Measurements from ENCODE around the gene AKAP6. TPM values are rescaled to one million over a fixed set of nuclear protein-coding genes. Genes with fewer than 3 reads are reported as not detected.

The AKAP6 gene
- total RNA-seq, 1 experiment from 2014 or later, result 2.3 TPM

DNA sequence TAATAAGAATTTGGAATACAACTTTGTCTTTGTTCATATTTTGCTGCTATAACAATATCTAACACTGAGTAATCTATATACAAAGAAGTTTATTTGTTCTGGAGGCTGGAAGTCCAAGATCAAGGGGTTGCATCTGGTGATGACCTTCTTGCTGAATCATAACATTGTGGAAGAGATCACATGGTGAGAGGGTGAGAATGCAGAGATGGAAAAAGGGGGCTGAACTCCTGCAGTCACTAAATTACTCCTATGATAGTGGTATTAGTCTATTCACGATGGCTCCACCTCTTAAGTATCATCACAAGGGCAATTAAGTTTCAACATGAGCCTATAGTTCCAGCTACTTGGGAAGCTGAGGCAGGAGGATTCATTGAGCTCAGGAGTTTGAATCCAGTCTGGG lies 4.5 kb upstream of the AKAP6 start:
- no peak overlapping the region for H3K4me2 ChIP-seq (ENCODE audit: low read depth, low read length, poor library complexity, severe bottlenecking)
- H2AFZ ChIP-seq (ENCODE audit: low read length), result no peak overlapping the region
- H3K27ac ChIP-seq (ENCODE audit: low read length), result no peak overlapping the region
- H3K79me2 ChIP-seq (ENCODE audit: low read length), result no peaks in the 10 kb centered on the region
- H4K20me1 ChIP-seq (ENCODE audit: insufficient read depth, low read depth, low read length), result no peaks in the 10 kb centered on the region
- no peaks in the 10 kb centered on the region for H3K9me3 ChIP-seq (ENCODE audit: low read length)
- H3K4me1 ChIP-seq (ENCODE audit: low read length), result no peaks in the 10 kb centered on the region
- H3K36me3 ChIP-seq (ENCODE audit: insufficient read depth, low read length), result no peaks in the 10 kb centered on the region
- H3K9me2 ChIP-seq (replicated peaks; ENCODE audit: insufficient read depth, low read length), result no peaks in the 10 kb centered on the region
- H3K9ac ChIP-seq (ENCODE audit: low read length), result no peak overlapping the region
- H3K27me3 ChIP-seq (ENCODE audit: low read length), result no peaks in the 10 kb centered on the region
- no peak overlapping the region for H3K4me3 ChIP-seq (ENCODE audit: low read length)
- no peak for DNase-seq

DNA sequence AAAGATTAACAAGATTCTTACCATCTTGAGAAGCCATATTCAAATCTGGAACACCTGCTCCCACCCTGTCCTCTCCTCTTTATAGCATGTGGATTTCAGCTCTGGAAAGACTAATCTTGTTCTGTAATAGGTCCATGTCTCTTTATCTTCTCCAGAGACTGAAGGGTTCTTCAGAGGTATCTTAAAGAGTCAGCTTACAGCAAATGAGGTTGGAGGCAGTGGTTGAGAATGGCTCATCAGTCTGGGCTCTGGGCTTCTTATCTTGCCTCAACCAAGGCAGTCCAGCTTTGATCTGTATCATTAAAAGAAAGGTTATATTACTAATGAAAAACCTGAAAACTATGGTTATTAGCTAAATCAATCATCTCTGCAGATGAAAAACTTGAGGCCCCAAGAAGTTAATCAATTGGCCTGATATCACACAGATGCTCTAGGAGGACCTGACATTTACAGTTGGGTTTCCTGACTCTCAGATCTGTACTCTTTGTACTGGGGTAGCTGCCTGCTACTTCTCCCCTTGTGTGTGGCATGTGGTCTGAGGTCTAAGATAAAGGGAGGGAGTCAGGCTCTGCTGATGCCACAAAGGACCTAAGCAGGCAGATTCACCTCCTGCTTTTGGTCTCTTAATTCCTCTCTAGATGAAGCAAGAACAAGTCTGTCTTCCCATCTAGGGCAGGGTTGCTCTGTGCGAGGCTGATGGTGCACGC lies 1.7 kb upstream of the AKAP6 start:
- H4K20me1 ChIP-seq (ENCODE audit: insufficient read depth, low read depth, low read length), result no peaks in the 10 kb centered on the region
- H3K4me1 ChIP-seq (ENCODE audit: low read length), result no peaks in the 10 kb centered on the region
- no peaks in the 10 kb centered on the region for H3K36me3 ChIP-seq (ENCODE audit: insufficient read depth, low read length)
- no peak overlapping the region for H3K4me2 ChIP-seq (ENCODE audit: low read depth, low read length, poor library complexity, severe bottlenecking)
- no peak overlapping the region for H3K27ac ChIP-seq (ENCODE audit: low read length)
- H3K9me3 ChIP-seq (ENCODE audit: low read length), result no peaks in the 10 kb centered on the region
- no peak overlapping the region for H3K4me3 ChIP-seq (ENCODE audit: low read length)
- no peak overlapping the region for H3K9ac ChIP-seq (ENCODE audit: low read length)
- no peaks in the 10 kb centered on the region for H3K27me3 ChIP-seq (ENCODE audit: low read length)
- H2AFZ ChIP-seq (ENCODE audit: low read length), result no peak overlapping the region
- no peaks in the 10 kb centered on the region for H3K9me2 ChIP-seq (replicated peaks; ENCODE audit: insufficient read depth, low read length)
- no peak for DNase-seq
- no peaks in the 10 kb centered on the region for H3K79me2 ChIP-seq (ENCODE audit: low read length)

DNA sequence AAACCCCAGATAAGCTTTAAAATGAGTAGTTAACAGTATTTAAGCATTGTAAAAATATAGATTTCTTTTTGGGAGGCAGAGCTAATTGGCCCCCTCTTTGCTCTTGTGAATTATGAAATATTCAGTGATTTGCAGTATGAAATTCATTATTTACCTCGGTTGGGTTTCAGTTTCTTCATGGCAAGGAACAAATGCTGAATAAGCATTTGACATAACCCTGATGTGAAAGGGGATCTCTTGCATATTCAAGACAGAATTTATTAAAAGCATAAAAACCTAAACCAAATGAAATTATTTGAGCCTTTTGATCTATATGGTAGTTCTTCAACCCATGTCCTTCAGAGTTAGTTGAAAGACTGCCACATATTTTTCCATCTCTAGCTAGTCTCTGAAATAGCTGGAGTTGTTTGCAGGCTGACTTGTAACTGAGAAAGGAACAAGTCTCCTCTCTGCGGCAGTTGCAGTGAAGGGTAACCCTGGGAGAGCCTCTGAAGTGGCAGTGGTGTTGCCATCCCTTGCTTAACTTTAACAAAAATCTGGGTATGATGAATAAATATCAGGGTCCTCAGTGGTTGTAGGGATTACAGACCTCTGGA lies 690 bp downstream of the AKAP6 start:
- Histone ChIP-seq H3K27ac (ENCODE audit: low read length) (no peak overlapping the region), H3K27me3 (ENCODE audit: low read length) (no peaks in the 10 kb centered on the region), H3K36me3 (ENCODE audit: insufficient read depth, low read length) (no peaks in the 10 kb centered on the region), H3K4me2 (ENCODE audit: low read depth, low read length, poor library complexity, severe bottlenecking) (no peak overlapping the region), H3K4me1 (ENCODE audit: low read length) (no peaks in the 10 kb centered on the region), H4K20me1 (ENCODE audit: insufficient read depth, low read depth, low read length) (no peaks in the 10 kb centered on the region), H3K9me3 (ENCODE audit: low read length) (no peaks in the 10 kb centered on the region), H3K9ac (ENCODE audit: low read length) (no peak overlapping the region), H3K4me3 (ENCODE audit: low read length) (no peak overlapping the region), H2AFZ (ENCODE audit: low read length) (no peak overlapping the region), H3K79me2 (ENCODE audit: low read length) (no peaks in the 10 kb centered on the region), H3K9me2 (replicated peaks; ENCODE audit: insufficient read depth, low read length) (no peaks in the 10 kb centered on the region)
- no peak for DNase-seq

DNA sequence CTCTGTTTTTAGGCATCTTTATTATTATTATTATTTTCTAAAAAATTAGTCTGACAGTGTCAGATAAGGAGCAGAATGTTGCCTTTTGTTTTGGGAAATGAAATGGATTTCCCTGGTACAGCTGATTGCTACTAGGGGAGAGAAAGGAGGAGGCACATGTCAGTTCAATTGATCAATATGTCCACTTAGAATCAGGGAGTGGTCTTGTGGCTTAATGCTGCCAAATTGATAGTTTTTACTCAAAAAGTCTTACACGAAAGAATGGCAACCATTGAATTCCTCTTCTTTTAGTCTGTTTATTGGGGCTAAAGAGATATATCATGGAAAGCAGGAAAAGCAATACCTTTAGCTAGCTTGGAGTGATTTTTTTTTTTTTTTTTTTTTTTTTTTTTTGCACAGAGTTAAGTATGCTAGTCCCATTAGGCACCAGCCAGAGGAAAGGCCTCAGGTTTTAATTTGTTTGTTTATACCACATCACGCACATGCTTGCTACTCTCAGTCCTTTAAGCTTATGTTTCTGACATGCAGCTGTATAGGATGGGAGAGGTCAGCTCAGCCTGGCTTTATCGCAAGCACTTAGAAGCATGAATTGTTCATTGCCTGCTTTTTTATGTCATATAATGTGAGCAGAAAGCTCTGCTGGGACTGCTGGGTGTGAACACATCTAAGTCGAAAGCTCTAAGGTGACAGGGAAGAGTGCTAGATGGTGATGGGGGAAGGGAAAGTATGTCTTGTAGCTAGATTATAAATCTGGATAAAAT lies 1.4 kb downstream of the AKAP6 start:
- no peak for DNase-seq
- Histone ChIP-seq H3K36me3 (ENCODE audit: insufficient read depth, low read length) (no peaks in the 10 kb centered on the region), H3K4me2 (ENCODE audit: low read depth, low read length, poor library complexity, severe bottlenecking) (no peak overlapping the region), H3K79me2 (ENCODE audit: low read length) (no peaks in the 10 kb centered on the region), H4K20me1 (ENCODE audit: insufficient read depth, low read depth, low read length) (no peaks in the 10 kb centered on the region), H3K9me3 (ENCODE audit: low read length) (no peaks in the 10 kb centered on the region), H3K9ac (ENCODE audit: low read length) (no peak overlapping the region), H3K27ac (ENCODE audit: low read length) (no peak overlapping the region), H3K4me3 (ENCODE audit: low read length) (no peak overlapping the region), H3K27me3 (ENCODE audit: low read length) (no peaks in the 10 kb centered on the region), H3K4me1 (ENCODE audit: low read length) (no peaks in the 10 kb centered on the region), H2AFZ (ENCODE audit: low read length) (no peak overlapping the region), H3K9me2 (replicated peaks; ENCODE audit: insufficient read depth, low read length) (no peaks in the 10 kb centered on the region)

DNA sequence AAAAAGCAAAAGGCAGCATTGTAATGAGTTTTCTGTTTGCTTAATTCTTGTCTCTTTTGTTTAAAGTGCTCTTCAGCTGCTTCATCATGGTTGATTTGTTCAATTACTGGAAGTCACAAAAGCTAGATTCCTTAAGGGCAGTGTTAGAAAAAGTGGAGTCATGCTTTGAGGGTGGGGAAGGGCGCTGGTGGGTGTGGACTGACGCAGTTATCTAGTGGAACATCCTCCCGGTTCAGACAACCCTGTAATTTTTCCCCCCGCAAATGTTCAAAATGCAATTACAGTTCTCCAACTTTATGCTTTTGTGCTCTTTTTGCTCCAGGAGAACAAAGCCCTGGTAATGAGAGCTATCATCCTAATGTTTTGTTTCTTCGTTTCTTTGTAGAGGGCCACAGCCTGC lies 2.1 kb downstream of the AKAP6 start:
- Histone ChIP-seq H3K4me1 (ENCODE audit: low read length) (no peaks in the 10 kb centered on the region), H3K4me2 (ENCODE audit: low read depth, low read length, poor library complexity, severe bottlenecking) (no peak overlapping the region), H3K4me3 (ENCODE audit: low read length) (no peak overlapping the region), H3K9me3 (ENCODE audit: low read length) (no peaks in the 10 kb centered on the region), H3K9me2 (replicated peaks; ENCODE audit: insufficient read depth, low read length) (no peaks in the 10 kb centered on the region), H2AFZ (ENCODE audit: low read length) (no peak overlapping the region), H3K79me2 (ENCODE audit: low read length) (no peaks in the 10 kb centered on the region), H4K20me1 (ENCODE audit: insufficient read depth, low read depth, low read length) (no peaks in the 10 kb centered on the region), H3K27me3 (ENCODE audit: low read length) (no peaks in the 10 kb centered on the region), H3K9ac (ENCODE audit: low read length) (no peak overlapping the region), H3K36me3 (ENCODE audit: insufficient read depth, low read length) (no peaks in the 10 kb centered on the region), H3K27ac (ENCODE audit: low read length) (no peak overlapping the region)
- no peak for DNase-seq

DNA sequence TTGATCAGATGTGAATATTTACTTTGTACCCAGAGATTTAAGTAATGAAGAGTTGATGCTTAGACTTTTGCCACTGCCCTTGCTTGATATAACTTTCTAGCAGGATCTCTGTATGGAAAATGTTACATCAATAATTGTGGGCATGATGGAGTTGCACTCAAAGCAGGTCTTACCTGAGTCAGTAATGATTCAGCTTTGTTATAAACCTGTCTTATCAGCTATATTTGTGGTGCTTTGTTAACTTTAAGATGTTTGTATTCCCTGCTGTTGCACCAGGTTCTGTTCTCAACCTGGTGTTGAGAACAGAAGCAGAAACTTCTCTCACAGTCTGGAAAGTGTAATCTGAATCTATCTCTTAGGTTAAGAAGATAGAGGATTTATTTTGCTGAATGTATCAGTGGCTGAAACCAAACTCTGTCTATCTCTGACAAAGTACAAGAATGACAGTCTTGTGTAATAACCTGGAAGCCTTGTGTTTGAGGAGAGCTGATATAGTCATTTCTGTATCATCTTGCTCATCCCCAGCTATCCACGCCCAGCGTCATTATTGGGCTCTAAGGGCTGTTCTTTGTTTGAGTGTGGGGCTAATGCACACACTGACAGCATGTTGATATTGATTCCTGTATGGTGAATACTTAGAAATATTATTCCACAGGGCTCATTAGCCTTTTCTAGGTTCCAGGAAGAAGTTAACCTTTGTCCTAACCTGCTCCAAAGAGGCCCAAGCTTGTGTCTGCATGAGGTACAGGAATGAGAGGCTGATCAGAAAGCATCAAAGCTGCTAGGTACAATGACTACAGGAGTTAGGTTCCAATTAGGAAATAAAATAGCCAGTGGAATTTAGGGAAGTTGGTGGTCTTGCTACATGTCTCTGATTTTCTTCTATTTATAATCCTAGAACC lies 3.6 kb downstream of the AKAP6 start:
- H3K4me3 ChIP-seq (ENCODE audit: low read length), result no peak overlapping the region
- H4K20me1 ChIP-seq (ENCODE audit: insufficient read depth, low read depth, low read length), result no peaks in the 10 kb centered on the region
- H3K9ac ChIP-seq (ENCODE audit: low read length), result no peak overlapping the region
- no peaks in the 10 kb centered on the region for H3K79me2 ChIP-seq (ENCODE audit: low read length)
- H3K9me3 ChIP-seq (ENCODE audit: low read length), result no peaks in the 10 kb centered on the region
- H3K27ac ChIP-seq (ENCODE audit: low read length), result no peak overlapping the region
- no peak overlapping the region for H2AFZ ChIP-seq (ENCODE audit: low read length)
- no peaks in the 10 kb centered on the region for H3K27me3 ChIP-seq (ENCODE audit: low read length)
- no peak for DNase-seq
- H3K9me2 ChIP-seq (replicated peaks; ENCODE audit: insufficient read depth, low read length), result no peaks in the 10 kb centered on the region
- H3K36me3 ChIP-seq (ENCODE audit: insufficient read depth, low read length), result no peaks in the 10 kb centered on the region
- H3K4me2 ChIP-seq (ENCODE audit: low read depth, low read length, poor library complexity, severe bottlenecking), result no peak overlapping the region
- no peaks in the 10 kb centered on the region for H3K4me1 ChIP-seq (ENCODE audit: low read length)

DNA sequence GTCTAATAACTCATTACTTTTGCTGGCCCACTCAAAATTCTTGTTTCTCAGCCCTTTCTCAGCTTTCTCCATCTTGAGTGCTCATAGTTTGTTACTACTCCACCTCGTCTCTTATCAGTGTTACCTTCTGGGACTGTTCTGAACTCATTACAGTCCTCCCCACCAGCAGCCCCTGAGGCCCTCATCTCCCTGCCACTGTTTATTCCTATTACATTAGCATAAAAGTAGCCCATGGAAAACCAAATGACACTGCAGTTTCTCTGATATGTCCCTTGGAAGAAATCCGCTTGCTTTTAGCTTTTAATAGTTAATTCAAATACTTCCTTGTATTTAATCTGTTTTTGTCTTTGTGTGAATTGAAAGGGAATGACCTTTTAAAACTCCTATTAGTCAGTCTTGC lies 7.6 kb downstream of the AKAP6 start:
- H3K27me3 ChIP-seq (ENCODE audit: low read length), result no peaks in the 10 kb centered on the region
- H2AFZ ChIP-seq (ENCODE audit: low read length), result no peak overlapping the region
- H3K36me3 ChIP-seq (ENCODE audit: insufficient read depth, low read length), result no peaks in the 10 kb centered on the region
- DNase-seq, result no peak
- H3K9ac ChIP-seq (ENCODE audit: low read length), result no peak overlapping the region
- H3K4me2 ChIP-seq (ENCODE audit: low read depth, low read length, poor library complexity, severe bottlenecking), result no peak overlapping the region
- no peaks in the 10 kb centered on the region for H3K9me3 ChIP-seq (ENCODE audit: low read length)
- H3K9me2 ChIP-seq (replicated peaks; ENCODE audit: insufficient read depth, low read length), result no peaks in the 10 kb centered on the region
- no peaks in the 10 kb centered on the region for H3K4me1 ChIP-seq (ENCODE audit: low read length)
- H3K79me2 ChIP-seq (ENCODE audit: low read length), result no peaks in the 10 kb centered on the region
- H4K20me1 ChIP-seq (ENCODE audit: insufficient read depth, low read depth, low read length), result no peaks in the 10 kb centered on the region
- no peak overlapping the region for H3K4me3 ChIP-seq (ENCODE audit: low read length)
- no peak overlapping the region for H3K27ac ChIP-seq (ENCODE audit: low read length)

DNA sequence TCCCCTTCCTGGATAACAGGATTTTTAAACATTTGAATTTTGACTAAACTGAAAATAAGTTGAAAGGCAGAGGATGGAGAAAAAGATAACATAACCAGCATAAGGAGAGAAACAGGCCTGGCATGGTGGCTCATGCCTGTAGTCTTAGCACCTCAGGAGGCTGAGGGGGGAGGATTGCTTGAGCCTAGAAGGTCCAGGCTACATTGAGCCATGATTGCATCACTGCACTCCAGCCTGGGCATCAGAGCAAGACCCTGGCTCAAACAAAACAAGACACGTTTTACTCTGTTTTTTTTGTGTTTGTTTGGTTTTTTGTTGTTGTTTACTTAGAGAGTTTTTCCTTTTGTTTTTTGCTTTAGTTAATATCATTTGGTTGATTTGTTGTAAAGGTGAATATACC lies 8.7 kb downstream of the AKAP6 start:
- no peaks in the 10 kb centered on the region for H3K4me1 ChIP-seq (ENCODE audit: low read length)
- H3K4me2 ChIP-seq (ENCODE audit: low read depth, low read length, poor library complexity, severe bottlenecking), result no peak overlapping the region
- no peaks in the 10 kb centered on the region for H3K9me2 ChIP-seq (replicated peaks; ENCODE audit: insufficient read depth, low read length)
- DNase-seq, result no peak
- no peaks in the 10 kb centered on the region for H3K27me3 ChIP-seq (ENCODE audit: low read length)
- H3K79me2 ChIP-seq (ENCODE audit: low read length), result no peaks in the 10 kb centered on the region
- no peak overlapping the region for H3K4me3 ChIP-seq (ENCODE audit: low read length)
- H3K9ac ChIP-seq (ENCODE audit: low read length), result no peak overlapping the region
- H4K20me1 ChIP-seq (ENCODE audit: insufficient read depth, low read depth, low read length), result no peaks in the 10 kb centered on the region
- no peaks in the 10 kb centered on the region for H3K36me3 ChIP-seq (ENCODE audit: insufficient read depth, low read length)
- H2AFZ ChIP-seq (ENCODE audit: low read length), result no peak overlapping the region
- H3K9me3 ChIP-seq (ENCODE audit: low read length), result no peaks in the 10 kb centered on the region
- H3K27ac ChIP-seq (ENCODE audit: low read length), result no peak overlapping the region

Data from Karpas-422 (cell line).